A549 (cell line): Measurements from ENCODE around the gene NDFIP1. TPM values are rescaled to one million over a fixed set of nuclear protein-coding genes. Genes with fewer than 3 reads are reported as not detected.
A peak's percentile ranks its signal among the peaks of the same experiment; 100 is the strongest.

Experiments
- ATAC-seq, 2 experiments: fragments of 200-7000 bp in 1 of 2; fragments of >200 bp in 1 of 2; cut with Nextera tagmentation in 1 of 2; cut with Tn5 transposase in 1 of 2; 3 replicates each; pipeline versions ENCODE4 v1.8.0 to v1.9.1; 2018 to 2020; ENCODE audit warnings: mild to moderate bottlenecking in 1 of 2, moderate library complexity in 1 of 2
- CTCF ChIA-PET: fragments of 300-600 bp; sonication (Branson Sonifier 250); formaldehyde crosslinking; extraction: SDS; loops from one replicate; lab custom pipeline; 2021; ENCODE audit warnings: antibody characterized with exemption, inconsistent platforms; lab: Yijun Ruan, JAX
- POLR2A ChIA-PET: fragments of 350-600 bp; formaldehyde crosslinking; extraction: SDS; loops from one replicate; lab custom pipeline; 2021; ENCODE audit warnings: antibody characterized with exemption, inconsistent platforms; lab: Yijun Ruan, JAX
- DNase-seq, 2 experiments: peaks; one replicate each; pipeline versions ENCODE4 v3.0.0 to v3.0.0-alpha.2; 2011 to 2016; ENCODE audit warnings: low read depth in 1 of 2, low spot score in 1 of 2
- FAIRE-seq: peaks from 2 replicates; lab custom pipeline; 2011; peaks lifted over from hg19 to GRCh38; lab: Jason Lieb, UNC
- H3K27ac ChIP-seq, 2 experiments: fragments of >200 bp; sonication (Bioruptor Twin); formaldehyde crosslinking; 3 replicates each; pipeline ENCODE4 v1.5.1; 2016 to 2017
- H3K4me1 ChIP-seq: fragments of >200 bp; sonication (Bioruptor Twin); formaldehyde crosslinking; 3 replicates; pipeline ENCODE4 v1.6.1; 2016
- H3K4me2 ChIP-seq: fragments of >200 bp; sonication (Bioruptor Twin); formaldehyde crosslinking; 3 replicates; pipeline ENCODE4 v1.6.1; 2016
- H3K4me3 ChIP-seq: fragments of >200 bp; sonication (Bioruptor Twin); formaldehyde crosslinking; 3 replicates; pipeline ENCODE4 v1.5.1; 2016
- H3K9me3 ChIP-seq: fragments of >200 bp; sonication (Bioruptor Twin); formaldehyde crosslinking; 3 replicates; pipeline ENCODE4 v1.6.1; 2016
- CBX2 ChIP-seq: fragments of 200-600 bp; sonication (generic); IDR thresholded peaks from 2 replicates; pipeline ENCODE4 v1.6.1; 2016; ENCODE audit warnings: low read depth, mild to moderate bottlenecking, borderline replicate concordance
- CEBPB ChIP-seq, 2 experiments: fragments of >200 bp in 1 of 2; sonication (Bioruptor Twin) in 1 of 2; formaldehyde crosslinking in 1 of 2; IDR thresholded peaks; 2 replicates each; pipeline ENCODE4 v1.6.1; 2012 to 2016
- CHD2 ChIP-seq: fragments of 150-350 bp; IDR thresholded peaks from 2 replicates; pipeline ENCODE4 v1.6.1; 2014; ENCODE audit warnings: low read length; ENCODE audit not compliant: partially characterized antibody
- ELK1 ChIP-seq: fragments of 150-350 bp; IDR thresholded peaks from 2 replicates; pipeline ENCODE4 v1.6.1; 2014; ENCODE audit warnings: low read depth, mild to moderate bottlenecking, low read length
- EP300 ChIP-seq, 2 experiments: fragments of >200 bp; sonication (Bioruptor Twin); formaldehyde crosslinking; IDR thresholded peaks; 2 replicates in 1 of 2; 3 replicates in 1 of 2; pipeline ENCODE4 v1.6.1; 2016 to 2017
- ESRRA ChIP-seq: fragments of 150-350 bp; IDR thresholded peaks from 2 replicates; pipeline ENCODE4 v1.6.1; 2014; ENCODE audit warnings: mild to moderate bottlenecking, low read length, borderline replicate concordance
- FOSB ChIP-seq: fragments of 250-450 bp; sonication (Bioruptor Pico); IDR thresholded peaks from 2 replicates; pipeline ENCODE4 v1.5.0; 2020; ENCODE audit warnings: mild to moderate bottlenecking, moderate library complexity
- FOSL2 ChIP-seq, 2 experiments: fragments of 450-650 bp in 1 of 2; fragments of >200 bp in 1 of 2; sonication (Bioruptor Twin) in 1 of 2; formaldehyde crosslinking; IDR thresholded peaks; 2 replicates each; pipeline versions ENCODE4 v1.5.0 to v1.6.1; 2016 to 2020; ENCODE audit warnings: mild to moderate bottlenecking in 1 of 2, moderate library complexity in 1 of 2
- HEYL ChIP-seq: fragments of 250-450 bp; sonication (Bioruptor Pico); IDR thresholded peaks from 2 replicates; pipeline ENCODE4 v1.8.0; 2021; ENCODE audit warnings: mild to moderate bottlenecking, moderate library complexity
- HOXB13 ChIP-seq: fragments of 250-450 bp; sonication (Bioruptor Pico); IDR thresholded peaks from 2 replicates; pipeline ENCODE4 v1.5.0; 2020; ENCODE audit warnings: low read depth, mild to moderate bottlenecking, moderate library complexity
- JUNB ChIP-seq: fragments of >200 bp; sonication (Bioruptor Twin); formaldehyde crosslinking; IDR thresholded peaks from 2 replicates; pipeline ENCODE4 v1.6.1; 2016
- MAX ChIP-seq: IDR thresholded peaks from 2 replicates; pipeline ENCODE4 v1.6.1; 2012
- NFE2L2 ChIP-seq: fragments of 150-350 bp; conservative IDR thresholded peaks from 2 replicates; pipeline ENCODE4 v1.6.1; 2014; ENCODE audit warnings: low read length
- NPAS2 ChIP-seq: fragments of 250-450 bp; sonication (Bioruptor Pico); IDR thresholded peaks from 2 replicates; pipeline ENCODE4 v1.8.0; 2022; ENCODE audit warnings: mild to moderate bottlenecking, moderate library complexity, borderline replicate concordance
- NR3C1 ChIP-seq: fragments of >200 bp; sonication (Bioruptor Twin); formaldehyde crosslinking; IDR thresholded peaks from 3 replicates; pipeline ENCODE4 v1.6.1; 2017
- PBX3 ChIP-seq: IDR thresholded peaks from 2 replicates; pipeline ENCODE4 v1.6.1; 2012
- PHF8 ChIP-seq: fragments of 200-600 bp; sonication (generic); IDR thresholded peaks from 2 replicates; pipeline ENCODE4 v1.6.1; 2016; ENCODE audit warnings: low read depth, mild to moderate bottlenecking, antibody characterized with exemption, moderate library complexity, borderline replicate concordance
- POLR2A ChIP-seq: IDR thresholded peaks from 2 replicates; pipeline ENCODE4 v1.6.1; 2012; ENCODE audit warnings: mild to moderate bottlenecking, low read length
- POLR2AphosphoS2 ChIP-seq: conservative IDR thresholded peaks from 2 replicates; pipeline ENCODE4 v1.6.1; 2012; ENCODE audit warnings: low read length, improper control_type of control experiment, inconsistent platforms
- RARB ChIP-seq: fragments of 250-450 bp; sonication (Bioruptor Pico); IDR thresholded peaks from 2 replicates; pipeline ENCODE4 v1.8.0; 2021; ENCODE audit warnings: mild to moderate bottlenecking, moderate library complexity
- RNF2 ChIP-seq: fragments of 200-600 bp; sonication (generic); IDR thresholded peaks from 2 replicates; pipeline ENCODE4 v1.6.1; 2016; ENCODE audit warnings: low read depth, mild to moderate bottlenecking, antibody characterized with exemption, moderate library complexity, borderline replicate concordance
- SREBF2 ChIP-seq: fragments of 450-650 bp; IDR thresholded peaks from 2 replicates; pipeline ENCODE4 v1.6.1; 2014; ENCODE audit warnings: mild to moderate bottlenecking, moderate library complexity
- WGBS: methylation state at CpG from one replicate; pipeline ENCODE4 v1.1.6; 2017; ENCODE audit errors: missing lambda C conversion rate; 5-methylcytosine and 5-hydroxymethylcytosine counted together
- polyA plus RNA-seq, 4 experiments: library from polyadenylated mRNA; depleted of rRNA in 3 of 4; stranded (reverse); fragments of >200 nt; fragmentation: RNase III in 1 of 4; extraction: RNeasy Plus Mini Kit Qiagen cat#74134 plus additional on column Dnase treatment in 1 of 4; gene quantifications; 2 replicates in 3 of 4; 3 replicates in 1 of 4; pipeline ENCODE4 v1.2.3, GENCODE V29; 2011 to 2017
- TF ChIP-seq, protein P1 (sequence below): IDR thresholded peaks from 2 replicates; pipeline ENCODE4 v1.6.1; 2012; ENCODE audit warnings: low read depth, borderline replicate concordance
- TF ChIP-seq, protein P2 (sequence below): fragments of 200-600 bp; sonication (generic); IDR thresholded peaks from 2 replicates; pipeline ENCODE4 v1.6.1; 2016; ENCODE audit warnings: antibody characterized with exemption, mild to moderate bottlenecking, moderate library complexity

Gene NDFIP1
- polyA plus RNA-seq, 2 of the 4 experiments (the other 2 are of a cell fraction): 42.4 to 58.0 TPM

DNA sequence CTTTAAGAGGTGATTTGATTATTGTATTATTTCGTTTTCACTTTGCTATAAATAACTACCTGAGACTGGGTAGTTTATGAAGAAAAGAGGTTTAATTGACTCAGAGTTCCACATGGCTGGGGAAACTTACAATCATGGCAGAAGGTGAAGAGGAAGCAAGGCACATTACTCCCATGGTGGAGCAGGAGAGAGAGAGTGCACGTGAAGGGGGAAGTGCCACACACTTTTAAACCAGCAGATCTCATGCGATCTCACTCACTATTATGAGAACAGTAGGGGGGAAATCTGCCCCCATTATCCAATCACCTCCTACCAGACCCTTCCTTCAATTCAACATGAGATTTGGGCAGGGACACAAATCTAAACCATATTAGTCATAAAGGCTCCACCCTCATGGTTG, 36.1 kb upstream of the NDFIP1 start:
- Histone ChIP-seq H3K9me3 (no peaks in the 10 kb centered on the region), H3K4me2 (peak overlapping the region; percentile 41; the same call in 2 of the 3 replicates), H3K4me3 (no peak overlapping the region), H3K27ac (no peak overlapping the region), H3K4me1 (peaks cover 20% of the 10 kb centered on the region)
- TF ChIP-seq EP300 (IDR thresholded peaks at IDR 0.05) (no peak), PBX3 (no peak), MAX (no peak), PHF8 (no peak), FOSL2 (IDR thresholded peaks at IDR 0.05) (no peak), FOSL2 (CRISPR knock-in tag; IDR thresholded peaks at IDR 0.05) (no peak), POLR2A (no peak), POLR2AphosphoS2 (no peak), SREBF2 (no peak), NR3C1 (no peak), ELK1 (no peak), CBX2 (no peak)
- TF ChIP-seq, protein P1, sequence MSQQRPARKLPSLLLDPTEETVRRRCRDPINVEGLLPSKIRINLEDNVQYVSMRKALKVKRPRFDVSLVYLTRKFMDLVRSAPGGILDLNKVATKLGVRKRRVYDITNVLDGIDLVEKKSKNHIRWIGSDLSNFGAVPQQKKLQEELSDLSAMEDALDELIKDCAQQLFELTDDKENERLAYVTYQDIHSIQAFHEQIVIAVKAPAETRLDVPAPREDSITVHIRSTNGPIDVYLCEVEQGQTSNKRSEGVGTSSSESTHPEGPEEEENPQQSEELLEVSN: no peak
- TF ChIP-seq, protein P2, sequence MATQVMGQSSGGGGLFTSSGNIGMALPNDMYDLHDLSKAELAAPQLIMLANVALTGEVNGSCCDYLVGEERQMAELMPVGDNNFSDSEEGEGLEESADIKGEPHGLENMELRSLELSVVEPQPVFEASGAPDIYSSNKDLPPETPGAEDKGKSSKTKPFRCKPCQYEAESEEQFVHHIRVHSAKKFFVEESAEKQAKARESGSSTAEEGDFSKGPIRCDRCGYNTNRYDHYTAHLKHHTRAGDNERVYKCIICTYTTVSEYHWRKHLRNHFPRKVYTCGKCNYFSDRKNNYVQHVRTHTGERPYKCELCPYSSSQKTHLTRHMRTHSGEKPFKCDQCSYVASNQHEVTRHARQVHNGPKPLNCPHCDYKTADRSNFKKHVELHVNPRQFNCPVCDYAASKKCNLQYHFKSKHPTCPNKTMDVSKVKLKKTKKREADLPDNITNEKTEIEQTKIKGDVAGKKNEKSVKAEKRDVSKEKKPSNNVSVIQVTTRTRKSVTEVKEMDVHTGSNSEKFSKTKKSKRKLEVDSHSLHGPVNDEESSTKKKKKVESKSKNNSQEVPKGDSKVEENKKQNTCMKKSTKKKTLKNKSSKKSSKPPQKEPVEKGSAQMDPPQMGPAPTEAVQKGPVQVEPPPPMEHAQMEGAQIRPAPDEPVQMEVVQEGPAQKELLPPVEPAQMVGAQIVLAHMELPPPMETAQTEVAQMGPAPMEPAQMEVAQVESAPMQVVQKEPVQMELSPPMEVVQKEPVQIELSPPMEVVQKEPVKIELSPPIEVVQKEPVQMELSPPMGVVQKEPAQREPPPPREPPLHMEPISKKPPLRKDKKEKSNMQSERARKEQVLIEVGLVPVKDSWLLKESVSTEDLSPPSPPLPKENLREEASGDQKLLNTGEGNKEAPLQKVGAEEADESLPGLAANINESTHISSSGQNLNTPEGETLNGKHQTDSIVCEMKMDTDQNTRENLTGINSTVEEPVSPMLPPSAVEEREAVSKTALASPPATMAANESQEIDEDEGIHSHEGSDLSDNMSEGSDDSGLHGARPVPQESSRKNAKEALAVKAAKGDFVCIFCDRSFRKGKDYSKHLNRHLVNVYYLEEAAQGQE: no peak
- DNase-seq: no peak
- ATAC-seq: no peak
- POLR2A ChIA-PET: no interaction called here
- FAIRE-seq: no peak
- WGBS: 68% methylated on average over 3 of the region's 3 CpGs
- CTCF ChIA-PET: interaction anchor here (0.9 to 1.4 kb wide), 2 partner anchors 9 to 58 kb away, joined by 4 to 6 read pairs; no protein-coding TSS in a partner anchor

- DNase-seq: peak in 1 of 2 experiments; percentile 15
- Histone ChIP-seq H3K4me3 (no peak overlapping the region), H3K9me3 (no peaks in the 10 kb centered on the region), H3K27ac (no peak overlapping the region), H3K4me2 (peak overlapping the region; percentile 41), H3K4me1 (peaks cover 20% of the 10 kb centered on the region)
- POLR2A ChIA-PET: no interaction called here
- FAIRE-seq: no peak
- peak in 1 of 2 experiments; percentile 62; a peak in 3 of 6 replicates for ATAC-seq
- CTCF ChIA-PET: interaction anchor here (0.9 kb wide), 1 partner anchor 10 kb away, joined by 6 read pairs; no protein-coding TSS in a partner anchor
- whole genome bisulfite sequencing: 41% methylated on average over 2 of the region's 2 CpGs
- TF ChIP-seq ESRRA (no peak), HEYL (CRISPR knock-in tag) (no peak), RARB (CRISPR knock-in tag) (no peak), NPAS2 (CRISPR knock-in tag) (no peak), POLR2A (no peak), FOSB (no peak), CBX2 (no peak), HOXB13 (CRISPR knock-in tag) (no peak), CEBPB (IDR thresholded peaks at IDR 0.05) (no peak), CHD2 (no peak), JUNB (no peak), NFE2L2 (no peak), RNF2 (no peak)
Observed at GRCh38 chr5:142073362-142073988, 35.1 kb upstream of the NDFIP1 start.
